Ramos (cell line): ENCODE results near the gene GFY.
"Not testable (repeated sequence)": the region's sequence is repeated elsewhere in the genome, so short reads cannot be mapped to it uniquely, and the experiment has no call there.

Source experiments
- in situ Hi-C: fragments of 300-500 bp; cut with MboI; formaldehyde crosslinking; loops from one replicate; pipeline ENCODE4 v1.14.3; 2022; ENCODE audit warnings: low sequenced_read_pairs; ENCODE audit not compliant: unreplicated experiment

GFY gene

DNA sequence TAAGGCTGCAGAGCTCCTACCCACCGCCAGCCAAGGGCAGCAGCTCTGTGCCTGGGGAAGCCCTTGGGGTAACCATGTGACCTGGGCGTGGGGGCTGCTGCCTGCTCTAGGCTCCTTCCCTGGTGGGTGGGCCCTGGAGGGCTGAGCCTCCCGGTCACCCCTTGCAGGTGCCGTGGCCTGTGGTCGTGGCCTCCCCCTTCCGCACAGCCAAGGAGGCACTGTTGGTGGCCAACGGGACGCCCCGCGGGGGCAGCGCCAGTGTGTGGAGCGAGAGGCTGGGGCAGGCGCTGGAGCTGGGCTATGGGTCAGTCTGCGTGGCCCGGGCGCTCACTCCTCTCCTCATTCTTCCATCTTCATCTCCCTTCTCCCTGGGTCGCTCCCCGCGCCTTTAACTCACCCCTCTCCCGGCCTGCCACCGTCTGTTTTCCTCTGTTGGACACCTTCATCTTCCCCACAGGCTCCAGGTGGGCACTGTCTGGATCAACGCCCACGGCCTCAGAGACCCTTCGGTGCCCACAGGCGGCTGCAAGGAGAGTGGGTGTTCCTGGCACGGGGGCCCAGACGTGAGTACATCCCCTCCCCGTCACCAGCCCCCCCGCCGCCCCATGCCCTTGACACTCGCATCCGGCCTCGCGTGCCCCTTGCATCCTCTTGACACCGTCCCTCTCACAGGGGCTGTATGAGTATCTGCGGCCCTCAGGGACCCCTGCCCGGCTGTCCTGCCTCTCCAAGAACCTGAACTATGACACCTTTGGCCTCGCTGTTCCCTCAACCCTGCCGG lies 39.0 kb downstream of the GFY start:
- in situ Hi-C loops, result no loop called here

DNA sequence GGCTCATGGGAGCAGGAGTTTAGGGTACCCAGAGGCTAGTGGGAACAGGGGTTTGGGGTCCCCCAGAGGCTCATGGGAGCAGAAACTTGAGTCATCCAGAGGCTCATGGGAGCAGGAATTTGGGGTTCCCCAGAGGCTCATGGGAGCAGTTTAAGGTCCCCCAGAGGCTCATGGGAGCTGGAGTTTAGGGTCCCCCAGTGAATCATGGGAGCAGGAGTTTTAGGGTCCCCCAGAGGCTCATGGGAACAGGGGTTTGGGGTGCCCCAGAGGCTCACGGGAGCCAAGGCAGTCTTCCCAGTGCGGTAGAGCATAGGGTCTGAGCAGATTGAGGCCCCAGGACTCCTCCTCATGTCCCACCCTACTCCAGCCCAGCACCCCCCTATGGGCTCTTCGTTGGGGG lies 40.2 kb downstream of the GFY start:
- in situ Hi-C loops, result no loop called here

DNA sequence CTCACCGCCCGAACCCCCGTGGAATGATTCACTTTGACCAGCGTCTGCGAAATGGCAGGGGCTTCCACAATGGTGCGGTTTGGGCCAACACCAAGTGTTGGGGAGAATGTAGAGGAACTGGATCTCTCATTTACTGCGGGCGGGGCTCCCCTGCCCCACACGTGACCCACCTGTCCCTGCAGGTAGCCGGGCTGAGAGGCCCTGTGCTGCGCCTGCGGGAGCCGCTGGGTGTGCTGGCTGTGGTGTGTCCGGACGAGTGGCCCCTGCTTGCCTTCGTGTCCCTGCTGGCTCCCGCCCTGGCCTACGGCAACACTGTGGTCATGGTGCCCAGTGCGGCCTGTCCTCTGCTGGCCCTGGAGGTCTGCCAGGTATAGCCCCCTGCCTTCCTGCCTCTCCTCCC lies 43.0 kb downstream of the GFY start:
- in situ Hi-C loops, result no loop called here

GRCh38 chr19:49468746-49469447 lies 43.7 kb downstream of the GFY start:
- in situ Hi-C loops, result no loop called here

- in situ Hi-C loops, result no loop called here
Observed at GRCh38 chr19:49469828-49470614, 44.8 kb downstream of the GFY start.

- in situ Hi-C loops, result no loop called here
Observed at GRCh38 chr19:49470615-49470978, 45.4 kb downstream of the GFY start.

DNA sequence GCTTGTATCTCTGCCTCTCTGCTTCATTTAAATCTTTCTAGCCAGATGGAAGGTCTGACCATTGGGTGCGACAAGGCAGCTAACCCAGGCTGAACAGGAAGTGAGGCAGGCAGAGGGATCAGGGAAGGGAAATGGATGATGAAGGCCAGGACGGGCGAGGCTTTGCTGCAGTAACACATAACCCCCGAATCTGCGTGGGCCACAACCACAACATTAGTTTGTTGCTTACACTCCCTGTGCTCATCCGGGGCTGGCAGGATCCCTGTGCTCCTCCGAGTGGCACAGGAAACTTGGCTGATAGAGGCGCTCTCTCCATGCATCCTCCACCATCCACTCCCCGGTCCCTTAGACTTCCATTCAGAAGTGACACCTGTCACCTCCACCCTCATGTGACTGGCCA lies 47.7 kb downstream of the GFY start:
- in situ Hi-C loops, result no loop called here

GRCh38 chr19:49473501-49473867 lies 48.3 kb downstream of the GFY start:
- in situ Hi-C loops, result not testable (repeated sequence)

- in situ Hi-C loops, result no loop called here
Observed at GRCh38 chr19:49473868-49474541, 48.8 kb downstream of the GFY start, which contains the start of gene FLT3LG. FLT3LG (plus strand) TSS chr19:49474215; CDS start chr19:49474640, 425 bp downstream.

- in situ Hi-C loops, result no loop called here
Observed at GRCh38 chr19:49474542-49474924, 49.3 kb downstream of the GFY start.

DNA sequence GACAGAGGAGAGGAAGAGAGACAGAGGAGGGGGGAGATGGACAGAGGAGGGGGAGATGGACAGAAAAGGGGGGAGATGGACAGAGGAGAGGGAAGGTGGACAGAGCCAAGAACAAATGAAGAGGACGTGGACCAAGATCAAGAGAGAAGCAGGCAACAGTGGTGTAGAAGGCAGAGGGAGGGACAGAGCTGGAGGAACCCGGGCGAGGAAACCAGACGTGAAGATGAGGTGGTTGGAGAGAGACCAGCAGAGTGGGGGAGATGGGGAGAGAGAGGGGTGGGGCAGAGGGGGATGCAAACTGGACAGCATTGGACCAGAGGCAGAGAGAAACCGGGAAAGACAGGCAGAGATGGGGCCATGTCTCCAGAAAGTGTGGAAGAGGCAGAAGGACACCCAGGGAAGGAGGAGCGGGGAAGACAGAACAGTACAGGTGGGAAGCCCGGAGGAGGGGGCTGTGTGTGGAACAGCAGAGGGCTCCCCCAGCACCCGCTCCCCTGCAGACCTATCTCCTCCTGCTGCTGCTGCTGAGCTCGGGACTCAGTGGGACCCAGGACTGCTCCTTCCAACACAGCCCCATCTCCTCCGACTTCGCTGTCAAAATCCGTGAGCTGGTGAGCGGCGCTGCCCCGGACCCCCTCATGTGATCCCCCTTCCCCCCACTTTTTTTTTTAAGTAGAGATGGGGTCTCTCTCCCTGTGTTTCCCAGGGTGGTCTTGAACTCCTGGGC lies 50.2 kb downstream of the GFY start:
- in situ Hi-C loops, result no loop called here

GRCh38 chr19:49475995-49476880 lies 51.0 kb downstream of the GFY start:
- in situ Hi-C loops, result no loop called here
